Measurements from ENCODE around the gene TNXB. TPM values are rescaled to one million over a fixed set of nuclear protein-coding genes. Genes with fewer than 3 reads are reported as not detected.

Gene TNXB
- total RNA-seq, 1 experiment from 2014 or later = 10.6 TPM

GRCh38 chr6:32140420-32141046 lies 31.4 kb upstream of the TNXB start:
- no TSS peak for BruUV-seq (replicated peaks)
- Mint-ChIP-seq H3K27ac (ENCODE audit: unreplicated experiment) (no peak overlapping the region), H3K9me3 (ENCODE audit: low read depth, unreplicated experiment) (no peaks in the 10 kb centered on the region)

GRCh38 chr6:32139590-32139989 lies 30.5 kb upstream of the TNXB start:
- Mint-ChIP-seq H3K4me1 (ENCODE audit: low read depth, unreplicated experiment) (no peaks in the 10 kb centered on the region), H3K4me3 (ENCODE audit: low read depth, unreplicated experiment) (no peak overlapping the region), H3K9me3 (ENCODE audit: low read depth, unreplicated experiment) (no peaks in the 10 kb centered on the region), H3K27ac (ENCODE audit: unreplicated experiment) (no peak overlapping the region), H3K36me3 (ENCODE audit: insufficient read depth, unreplicated experiment) (no peaks in the 10 kb centered on the region), H3K27me3 (ENCODE audit: unreplicated experiment) (peaks cover 44% of the 10 kb centered on the region)
- no TSS peak for BruUV-seq (replicated peaks)
- intact Hi-C loops (cut with micrococcal nuclease; ENCODE audit: unreplicated experiment) = no loop called here
- no peak for TF ChIP-seq CTCF (IDR thresholded peaks at IDR 0.05; ENCODE audit: unreplicated experiment)
- CTCF ChIA-PET = interaction anchor here (0.8 kb wide), 1 partner anchor 39 kb away, joined by 4 read pairs; no protein-coding TSS in a partner anchor
- no peak for DNase-seq

More at GRCh38 chr6:32140420-32141046, 31.4 kb upstream of the TNXB start:
- Mint-ChIP-seq H3K36me3 (ENCODE audit: insufficient read depth, unreplicated experiment) (no peaks in the 10 kb centered on the region), H3K4me3 (ENCODE audit: low read depth, unreplicated experiment) (no peak overlapping the region), H3K27me3 (ENCODE audit: unreplicated experiment) (peaks cover 36% of the 10 kb centered on the region), H3K4me1 (ENCODE audit: low read depth, unreplicated experiment) (peaks cover under 1% of the 10 kb centered on the region)
- CTCF ChIA-PET = interaction anchor here (0.6 kb wide), 1 partner anchor 18 kb away, joined by 4 read pairs; no protein-coding TSS in a partner anchor
- intact Hi-C loops (cut with micrococcal nuclease; ENCODE audit: unreplicated experiment) = no loop called here
- TF ChIP-seq CTCF (IDR thresholded peaks at IDR 0.05; ENCODE audit: unreplicated experiment) = no peak
- DNase-seq = no peak

GRCh38 chr6:32137454-32137853 lies 28.3 kb upstream of the TNXB start:
- DNase-seq = no peak
- TF ChIP-seq CTCF (IDR thresholded peaks at IDR 0.05; ENCODE audit: unreplicated experiment) = no peak
- Mint-ChIP-seq H3K9me3 (ENCODE audit: low read depth, unreplicated experiment) (no peaks in the 10 kb centered on the region), H3K27me3 (ENCODE audit: unreplicated experiment) (peaks cover 55% of the 10 kb centered on the region), H3K36me3 (ENCODE audit: insufficient read depth, unreplicated experiment) (no peaks in the 10 kb centered on the region), H3K4me3 (ENCODE audit: low read depth, unreplicated experiment) (no peak overlapping the region), H3K27ac (ENCODE audit: unreplicated experiment) (no peak overlapping the region), H3K4me1 (ENCODE audit: low read depth, unreplicated experiment) (no peaks in the 10 kb centered on the region)
- intact Hi-C loops (cut with micrococcal nuclease; ENCODE audit: unreplicated experiment) = no loop called here
- CTCF ChIA-PET = no interaction called here
- no TSS peak for BruUV-seq (replicated peaks)

- Mint-ChIP-seq H3K4me3 (ENCODE audit: low read depth, unreplicated experiment) (no peak overlapping the region), H3K4me1 (ENCODE audit: low read depth, unreplicated experiment) (peaks cover 3% of the 10 kb centered on the region), H3K9me3 (ENCODE audit: low read depth, unreplicated experiment) (no peaks in the 10 kb centered on the region), H3K27me3 (ENCODE audit: unreplicated experiment) (peaks cover 37% of the 10 kb centered on the region), H3K36me3 (ENCODE audit: insufficient read depth, unreplicated experiment) (peaks cover 25% of the 10 kb centered on the region), H3K27ac (ENCODE audit: unreplicated experiment) (no peak overlapping the region)
- no peak for DNase-seq
- BruUV-seq (replicated peaks) = no TSS peak
- CTCF ChIA-PET = no interaction called here
- intact Hi-C loops (cut with micrococcal nuclease; ENCODE audit: unreplicated experiment) = no loop called here
- TF ChIP-seq CTCF (IDR thresholded peaks at IDR 0.05; ENCODE audit: unreplicated experiment) = no peak
Observed at GRCh38 chr6:32133786-32134185, 24.6 kb upstream of the TNXB start.

Measured in Calu3 (cell line).